ENCODE measurements around the gene PPIE. TPM values are rescaled to one million over a fixed set of nuclear protein-coding genes. Genes with fewer than 3 reads are reported as not detected.

Gene PPIE
- total and polyA plus RNA-seq, 2 of the 8 experiments (the other 6 are each of a cell fraction or from before 2014, with no cell fraction given), result 38.9 to 56.1 TPM

DNA sequence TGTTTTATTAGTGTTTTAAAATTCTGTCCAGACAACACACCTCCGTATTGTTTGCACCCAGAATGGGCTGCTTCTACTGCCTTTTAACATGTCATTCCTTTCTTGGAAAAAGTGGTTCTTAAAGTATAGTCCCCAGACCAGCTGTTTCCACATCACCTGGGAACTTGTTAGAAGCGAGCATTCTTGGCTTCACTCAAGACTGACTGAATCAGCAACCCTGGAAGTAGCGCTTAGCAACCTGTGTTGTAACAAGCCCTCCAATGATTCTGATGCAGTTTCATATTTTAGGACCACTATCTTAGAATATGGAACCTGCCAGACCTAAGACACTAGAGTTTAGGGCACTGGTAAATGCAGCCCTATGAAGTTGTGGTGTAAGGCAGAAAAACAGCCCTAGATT lies 6.0 kb upstream of the PPIE start:
- Histone ChIP-seq H2BK12ac (ENCODE audit: low read depth, low read length) (no peak overlapping the region), H3K4me2 (ENCODE audit: insufficient read depth in 1 of 2, low read depth in 2 of 2, low read length in 2 of 2) (no peak overlapping the region), H3K4ac (replicated peaks; ENCODE audit: insufficient read length, low read depth, low read length) (no peak overlapping the region), H3K36me3 (ENCODE audit: control insufficient read depth in 2 of 4, insufficient read depth in 4 of 4, low read length in 3 of 4) (no peaks in the 10 kb centered on the region), H3K23me2 (ENCODE audit: low read depth, low read length) (no peaks in the 10 kb centered on the region), H4K5ac (ENCODE audit: insufficient read length, low read depth, low read length) (no peak overlapping the region), H3K18ac (ENCODE audit: extremely low read depth, low read length) (no peak overlapping the region), H2BK120ac (replicated peaks; ENCODE audit: low read depth, low read length) (no peak overlapping the region), H3K79me1 (ENCODE audit: low read depth, low read length) (no peaks in the 10 kb centered on the region), H3K79me2 (ENCODE audit: control insufficient read depth in 1 of 2, insufficient read depth in 2 of 2, low read length in 2 of 2) (no peaks in the 10 kb centered on the region), H4K20me1 (replicated peaks in 1 of 2; ENCODE audit: control insufficient read depth in 1 of 2, insufficient read depth in 2 of 2, low read length in 2 of 2) (no peaks in the 10 kb centered on the region), H3K27ac (ENCODE audit: low read depth, low read length) (no peak overlapping the region), H2AFZ (ENCODE audit: low read length) (no peak overlapping the region), H3K14ac (ENCODE audit: insufficient read length) (no peak overlapping the region), H3K27me3 (replicated peaks in 1 of 4; ENCODE audit: control insufficient read depth in 3 of 4, extremely low read depth in 1 of 4, insufficient read depth in 3 of 4, low read length in 3 of 4) (peaks cover 7 to 72% (median 42%) of the 10 kb centered on the region in 4 experiments), H3K23ac (ENCODE audit: insufficient read length) (no peak overlapping the region), H2BK20ac (ENCODE audit: low read length) (no peak overlapping the region), H2BK5ac (ENCODE audit: low read depth, low read length) (no peak overlapping the region), H4K91ac (replicated peaks; ENCODE audit: insufficient read length, low read length) (no peak overlapping the region), H3K56ac (replicated peaks; ENCODE audit: insufficient read length, low read depth, low read length) (no peak overlapping the region), H2AK5ac (ENCODE audit: low read depth, low read length) (no peak overlapping the region), H3K4me3 (ENCODE audit: extremely low read depth in 1 of 4, insufficient read depth in 2 of 4, low read depth in 3 of 4, low read length in 4 of 4) (no peak overlapping the region), H3K4me1 (replicated peaks in 1 of 4; ENCODE audit: control insufficient read depth in 3 of 4, insufficient read depth in 4 of 4, low read length in 3 of 4) (no peaks in the 10 kb centered on the region), H4K8ac (ENCODE audit: extremely low read depth, insufficient read depth, low read length) (no peak overlapping the region), H3K9ac (replicated peaks in 1 of 4; ENCODE audit: extremely low read depth in 1 of 4, low read depth in 3 of 4, low read length in 3 of 4) (no peak overlapping the region), H2BK15ac (ENCODE audit: low read length) (no peak overlapping the region), H3K9me3 (ENCODE audit: insufficient read depth in 2 of 2, low read depth in 1 of 2, low read length in 1 of 2) (no peaks in the 10 kb centered on the region)
- DNase-seq (ENCODE audit: low read depth in 1 of 2, low spot score in 2 of 2), result no peak
- ChIA-PET POLR2A (ENCODE audit: partially characterized antibody) (no interaction called here), CTCF (ENCODE audit: partially characterized antibody) (interaction anchor here (0.6 to 1.6 kb wide), 4 partner anchors 10 to 96 kb away, joined by 3 to 4 read pairs (median 4); no protein-coding TSS in a partner anchor)
- whole genome bisulfite sequencing, 2 experiments (ENCODE audit: extremely low coverage in 1 of 2, insufficient coverage in 1 of 2, insufficient read length in 1 of 2, insufficient replicate concordance in 2 of 2, low coverage in 1 of 2, low lambda C conversion rate in 2 of 2, missing lambda C conversion rate in 1 of 2), result 69% methylated on average over 3 of the region's 3 CpGs; no CpG with 5 or more reads in 1 of the 2 experiments
- FAIRE-seq, result no peak
- no peak for TF ChIP-seq EP300 (IDR thresholded peaks at IDR 0.05; ENCODE audit: borderline replicate concordance in 1 of 2, low read depth in 2 of 2, low read length in 2 of 2)
- TF ChIP-seq SP1 (IDR thresholded peaks at IDR 0.05; ENCODE audit: low read depth, low read length), result no peak
- TF ChIP-seq POU5F1 (IDR thresholded peaks at IDR 0.05; ENCODE audit: low read depth, low read length), result no peak
- TF ChIP-seq E2F6 (IDR thresholded peaks at IDR 0.05), result no peak
- no peak for TF ChIP-seq BACH1 (IDR thresholded peaks at IDR 0.05; ENCODE audit: low read length)
- no peak for TF ChIP-seq SIRT6 (IDR thresholded peaks at IDR 0.05; ENCODE audit: low read length)
- TF ChIP-seq CHD1 (IDR thresholded peaks at IDR 0.05; ENCODE audit: low read depth, low read length), result no peak
- no peak for TF ChIP-seq CBX8 (IDR thresholded peaks at IDR 0.05; ENCODE audit: borderline replicate concordance, low read depth, low read length)
- no peak for TF ChIP-seq TAF7 (optimal IDR thresholded peaks at IDR 0.05; ENCODE audit: borderline replicate concordance, low read depth, low read length)
- TF ChIP-seq POLR2AphosphoS5 (IDR thresholded peaks at IDR 0.05; ENCODE audit: low read depth, low read length), result no peak
- TF ChIP-seq MAX (IDR thresholded peaks at IDR 0.05), result no peak
- no peak for TF ChIP-seq SIX5 (IDR thresholded peaks at IDR 0.05; ENCODE audit: low read depth, low read length)
- TF ChIP-seq RNF2 (IDR thresholded peaks at IDR 0.05; ENCODE audit: borderline replicate concordance, low read depth, low read length, missing control alignments, poor library complexity, severe bottlenecking), result no peak
- TF ChIP-seq ZNF274 (IDR thresholded peaks at IDR 0.05; ENCODE audit: borderline replicate concordance, extremely low read depth, low read length), result no peak
